Osteoblast (primary cell): Measurements from ENCODE around the gene PIANP. TPM values are rescaled to one million over a fixed set of nuclear protein-coding genes. Genes with fewer than 3 reads are reported as not detected.
"Not testable (repeated sequence)": the region's sequence is repeated elsewhere in the genome, so short reads cannot be mapped to it uniquely, and the experiment has no call there.

Source experiments
- DNase-seq: peaks from one replicate; pipeline ENCODE4 v3.0.0; 2011; ENCODE audit warnings: low spot score, mixed read lengths; ENCODE audit not compliant: insufficient read length; ENCODE audit errors: missing footprints
- H2AFZ ChIP-seq: 2 replicates; pipeline ENCODE4 v1.6.0; 2011; ENCODE audit warnings: mild to moderate bottlenecking, low read length
- H3K27ac ChIP-seq: 2 replicates; pipeline ENCODE4 v1.5.1; 2011; ENCODE audit warnings: mild to moderate bottlenecking, low read depth, low read length, moderate library complexity
- H3K27me3 ChIP-seq: 2 replicates; pipeline ENCODE4 v1.6.0; 2012; ENCODE audit warnings: mild to moderate bottlenecking, control low read depth, inconsistent platforms, low read length, moderate library complexity; ENCODE audit not compliant: insufficient read depth
- H3K36me3 ChIP-seq: 2 replicates; pipeline ENCODE4 v1.5.1; 2011; ENCODE audit warnings: mild to moderate bottlenecking, low read length, control low read depth, moderate library complexity; ENCODE audit not compliant: insufficient read depth
- H3K4me1 ChIP-seq: 2 replicates; pipeline ENCODE4 v1.5.1; 2011; ENCODE audit warnings: mild to moderate bottlenecking, low read length, control low read depth, moderate library complexity; ENCODE audit not compliant: insufficient read depth
- H3K4me2 ChIP-seq: 2 replicates; pipeline ENCODE4 v1.6.0; 2011; ENCODE audit warnings: mild to moderate bottlenecking, low read length; ENCODE audit not compliant: insufficient read depth
- H3K4me3 ChIP-seq: fragments of 200-600 bp; sonication (generic); 3 replicates; pipeline ENCODE4 v1.5.1; 2012; ENCODE audit warnings: mild to moderate bottlenecking, low read length, inconsistent platforms; ENCODE audit not compliant: insufficient read depth
- H3K79me2 ChIP-seq: 2 replicates; pipeline ENCODE4 v1.6.0; 2012; ENCODE audit warnings: mild to moderate bottlenecking, low read length, control low read depth, inconsistent platforms; ENCODE audit not compliant: insufficient read depth
- H3K9me3 ChIP-seq: 2 replicates; pipeline ENCODE4 v1.5.1; 2011; ENCODE audit warnings: low read depth, low read length, control low read depth
- H4K20me1 ChIP-seq: 2 replicates; pipeline ENCODE4 v1.6.0; 2012; ENCODE audit warnings: mild to moderate bottlenecking, low read length, control low read depth; ENCODE audit not compliant: insufficient read depth
- total RNA-seq: library from RNA; depleted of rRNA; stranded (reverse); fragments of >200 nt; gene quantifications from 2 replicates; pipeline ENCODE4 v1.2.3, GENCODE V29; 2012
- TF ChIP-seq, protein P1 (sequence below): IDR thresholded peaks from 2 replicates; pipeline ENCODE4 v1.5.1; 2011; ENCODE audit warnings: mild to moderate bottlenecking, low read depth, low read length, moderate library complexity; ENCODE audit errors: extremely low read depth

PIANP gene
- total RNA-seq, 1 donor: not detected

GRCh38 chr12:6708960-6709394 lies 8.4 kb upstream of the PIANP start:
- no peak overlapping the region for H3K27ac ChIP-seq
- H3K36me3 ChIP-seq: no peaks in the 10 kb centered on the region
- no peaks in the 10 kb centered on the region for H4K20me1 ChIP-seq
- H3K9me3 ChIP-seq: no peaks in the 10 kb centered on the region
- H3K4me1 ChIP-seq: no peaks in the 10 kb centered on the region
- DNase-seq: no peak
- peak overlapping the region; percentile 15 for H2AFZ ChIP-seq
- peaks cover 1% of the 10 kb centered on the region for H3K27me3 ChIP-seq
- TF ChIP-seq, protein P1, sequence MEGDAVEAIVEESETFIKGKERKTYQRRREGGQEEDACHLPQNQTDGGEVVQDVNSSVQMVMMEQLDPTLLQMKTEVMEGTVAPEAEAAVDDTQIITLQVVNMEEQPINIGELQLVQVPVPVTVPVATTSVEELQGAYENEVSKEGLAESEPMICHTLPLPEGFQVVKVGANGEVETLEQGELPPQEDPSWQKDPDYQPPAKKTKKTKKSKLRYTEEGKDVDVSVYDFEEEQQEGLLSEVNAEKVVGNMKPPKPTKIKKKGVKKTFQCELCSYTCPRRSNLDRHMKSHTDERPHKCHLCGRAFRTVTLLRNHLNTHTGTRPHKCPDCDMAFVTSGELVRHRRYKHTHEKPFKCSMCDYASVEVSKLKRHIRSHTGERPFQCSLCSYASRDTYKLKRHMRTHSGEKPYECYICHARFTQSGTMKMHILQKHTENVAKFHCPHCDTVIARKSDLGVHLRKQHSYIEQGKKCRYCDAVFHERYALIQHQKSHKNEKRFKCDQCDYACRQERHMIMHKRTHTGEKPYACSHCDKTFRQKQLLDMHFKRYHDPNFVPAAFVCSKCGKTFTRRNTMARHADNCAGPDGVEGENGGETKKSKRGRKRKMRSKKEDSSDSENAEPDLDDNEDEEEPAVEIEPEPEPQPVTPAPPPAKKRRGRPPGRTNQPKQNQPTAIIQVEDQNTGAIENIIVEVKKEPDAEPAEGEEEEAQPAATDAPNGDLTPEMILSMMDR: no peak
- no peaks in the 10 kb centered on the region for H3K79me2 ChIP-seq
- H3K4me2 ChIP-seq: no peak overlapping the region
- no peak overlapping the region for H3K4me3 ChIP-seq

GRCh38 chr12:6708351-6708750 lies 7.7 kb upstream of the PIANP start:
- DNase-seq, H3K79me2 ChIP-seq, H2AFZ ChIP-seq, H4K20me1 ChIP-seq, H3K27ac ChIP-seq, H3K4me3 ChIP-seq, H3K9me3 ChIP-seq, H3K27me3 ChIP-seq, H3K36me3 ChIP-seq, H3K4me2 ChIP-seq, H3K4me1 ChIP-seq: not testable (repeated sequence)

GRCh38 chr12:6703631-6704030 lies 3.0 kb upstream of the PIANP start:
- Histone ChIP-seq H2AFZ (no peak overlapping the region), H3K4me1 (peaks cover 5% of the 10 kb centered on the region), H3K36me3 (no peaks in the 10 kb centered on the region), H3K4me3 (no peak overlapping the region), H3K79me2 (no peaks in the 10 kb centered on the region), H4K20me1 (no peaks in the 10 kb centered on the region), H3K9me3 (no peaks in the 10 kb centered on the region), H3K4me2 (no peak overlapping the region), H3K27ac (no peak overlapping the region), H3K27me3 (peaks cover 41% of the 10 kb centered on the region)
- TF ChIP-seq, protein P1: no peak
- peak; percentile 92 for DNase-seq

GRCh38 chr12:6701078-6701768 lies 608 bp upstream of the PIANP start:
- H2AFZ ChIP-seq: peak overlapping the region; percentile 73
- peaks cover 5% of the 10 kb centered on the region for H3K4me1 ChIP-seq
- H3K4me3 ChIP-seq: peak overlapping the region; percentile 62
- no peaks in the 10 kb centered on the region for H3K79me2 ChIP-seq
- no peaks in the 10 kb centered on the region for H3K36me3 ChIP-seq
- no peaks in the 10 kb centered on the region for H4K20me1 ChIP-seq
- TF ChIP-seq, protein P1: no peak
- H3K27me3 ChIP-seq: peaks cover 50% of the 10 kb centered on the region
- DNase-seq: no peak
- no peaks in the 10 kb centered on the region for H3K9me3 ChIP-seq
- H3K4me2 ChIP-seq: peak overlapping the region; percentile 72
- H3K27ac ChIP-seq: no peak overlapping the region
